Upper lobe of left lung (tissue), 6 donors: ENCODE results near the gene KLRB1. TPM values are rescaled to one million over a fixed set of nuclear protein-coding genes. Genes with fewer than 3 reads are reported as not detected.
"Not testable (repeated sequence)": the region's sequence is repeated elsewhere in the genome, so short reads cannot be mapped to it uniquely, and the experiment has no call there.

Experiments used
- ATAC-seq, 2 donors: fragments of 200-7000 bp; cut with Tn5 transposase; one replicate each; pipeline ENCODE4 v1.9.1; 2022; ENCODE audit warnings: mild to moderate bottlenecking in 2 of 2, moderate library complexity in 2 of 2; ENCODE audit not compliant: low FRiP score in 2 of 2
- DNase-seq, 2 donors: peaks; one replicate each; pipeline ENCODE4 v3.0.0-alpha.2; 2019 to 2020
- H3K27ac ChIP-seq, 4 donors: fragments of 200-600 bp; sonication (generic); one replicate each; pipeline ENCODE4 v1.5.1; 2016 to 2019
- H3K27me3 ChIP-seq, 4 donors: fragments of 200-600 bp; sonication (generic); one replicate each; pipeline ENCODE4 v1.5.1; 2017 to 2019
- H3K36me3 ChIP-seq, 4 donors: fragments of 200-600 bp; sonication (generic); one replicate each; pipeline ENCODE4 v1.5.1; 2016 to 2019
- H3K4me1 ChIP-seq, 4 donors: fragments of 200-600 bp; sonication (generic); one replicate each; pipeline ENCODE4 v1.5.1; 2018 to 2019
- H3K4me3 ChIP-seq, 4 donors: fragments of 200-600 bp; sonication (generic); one replicate each; pipeline ENCODE4 v1.5.1; 2017 to 2019; ENCODE audit warnings: mild to moderate bottlenecking in 2 of 4, moderate library complexity in 1 of 4
- H3K9me3 ChIP-seq, 4 donors: fragments of 200-600 bp; sonication (generic); one replicate each; pipeline ENCODE4 v1.5.1; 2018 to 2019
- EP300 ChIP-seq, 4 donors: sonication (generic); formaldehyde crosslinking; IDR thresholded peaks; one replicate each; pipeline ENCODE4 v1.5.1; 2017; ENCODE audit warnings: antibody characterized with exemption in 4 of 4, control low read depth in 2 of 4
- POLR2A ChIP-seq, 4 donors: fragments of 450-650 bp; IDR thresholded peaks; one replicate each; pipeline ENCODE4 v1.5.1; 2016 to 2017; ENCODE audit warnings: antibody characterized with exemption in 4 of 4, mild to moderate bottlenecking in 2 of 4
- POLR2AphosphoS5 ChIP-seq, 2 donors: sonication (generic); formaldehyde crosslinking; IDR thresholded peaks; one replicate each; pipeline ENCODE4 v1.5.1; 2017; ENCODE audit warnings: antibody characterized with exemption in 2 of 2
- WGBS, 2 donors: methylation state at CpG; one replicate each; pipeline ENCODE4 v1.1.5; 2017 to 2018; 5-methylcytosine and 5-hydroxymethylcytosine counted together
- total RNA-seq, 6 donors: library from RNA; depleted of rRNA in 4 of 6; stranded (reverse); fragments of >200 nt in 4 of 6; gene quantifications; one replicate each; pipeline versions ENCODE4 v1.1.0 to v1.2.1, GENCODE V29; 2016 to 2021
- TF ChIP-seq, protein P1 (sequence below), 6 experiments: fragments of 450-650 bp in 4 of 6; fragments of 200-600 bp in 2 of 6; sonication (generic) in 2 of 6; IDR thresholded peaks; one replicate each; pipeline ENCODE4 v1.5.1; 2016 to 2019; ENCODE audit warnings: antibody characterized with exemption in 6 of 6
- donor health status: DM: no; HTN: no; CAD: no; lungs with moderate emphysema.
- donor health status: DM: no; HTN: yes; CAD: no; lungs with severe emphysema.

The KLRB1 gene
- total RNA-seq, 6 donors from 2014 or later = 1.3 to 7.6 (median 3.0) TPM; not detected in 1

- TF ChIP-seq EP300 (IDR thresholded peaks at IDR 0.05) (no peak), POLR2AphosphoS5 (IDR thresholded peaks at IDR 0.05) (no peak), POLR2A (IDR thresholded peaks at IDR 0.05) (no peak)
- TF ChIP-seq, protein P1, sequence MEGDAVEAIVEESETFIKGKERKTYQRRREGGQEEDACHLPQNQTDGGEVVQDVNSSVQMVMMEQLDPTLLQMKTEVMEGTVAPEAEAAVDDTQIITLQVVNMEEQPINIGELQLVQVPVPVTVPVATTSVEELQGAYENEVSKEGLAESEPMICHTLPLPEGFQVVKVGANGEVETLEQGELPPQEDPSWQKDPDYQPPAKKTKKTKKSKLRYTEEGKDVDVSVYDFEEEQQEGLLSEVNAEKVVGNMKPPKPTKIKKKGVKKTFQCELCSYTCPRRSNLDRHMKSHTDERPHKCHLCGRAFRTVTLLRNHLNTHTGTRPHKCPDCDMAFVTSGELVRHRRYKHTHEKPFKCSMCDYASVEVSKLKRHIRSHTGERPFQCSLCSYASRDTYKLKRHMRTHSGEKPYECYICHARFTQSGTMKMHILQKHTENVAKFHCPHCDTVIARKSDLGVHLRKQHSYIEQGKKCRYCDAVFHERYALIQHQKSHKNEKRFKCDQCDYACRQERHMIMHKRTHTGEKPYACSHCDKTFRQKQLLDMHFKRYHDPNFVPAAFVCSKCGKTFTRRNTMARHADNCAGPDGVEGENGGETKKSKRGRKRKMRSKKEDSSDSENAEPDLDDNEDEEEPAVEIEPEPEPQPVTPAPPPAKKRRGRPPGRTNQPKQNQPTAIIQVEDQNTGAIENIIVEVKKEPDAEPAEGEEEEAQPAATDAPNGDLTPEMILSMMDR (IDR thresholded peaks at IDR 0.05) = no peak
These were observed 19.0 kb downstream of the KLRB1 start for GRCh38 chr12:9588749-9589148.

DNA sequence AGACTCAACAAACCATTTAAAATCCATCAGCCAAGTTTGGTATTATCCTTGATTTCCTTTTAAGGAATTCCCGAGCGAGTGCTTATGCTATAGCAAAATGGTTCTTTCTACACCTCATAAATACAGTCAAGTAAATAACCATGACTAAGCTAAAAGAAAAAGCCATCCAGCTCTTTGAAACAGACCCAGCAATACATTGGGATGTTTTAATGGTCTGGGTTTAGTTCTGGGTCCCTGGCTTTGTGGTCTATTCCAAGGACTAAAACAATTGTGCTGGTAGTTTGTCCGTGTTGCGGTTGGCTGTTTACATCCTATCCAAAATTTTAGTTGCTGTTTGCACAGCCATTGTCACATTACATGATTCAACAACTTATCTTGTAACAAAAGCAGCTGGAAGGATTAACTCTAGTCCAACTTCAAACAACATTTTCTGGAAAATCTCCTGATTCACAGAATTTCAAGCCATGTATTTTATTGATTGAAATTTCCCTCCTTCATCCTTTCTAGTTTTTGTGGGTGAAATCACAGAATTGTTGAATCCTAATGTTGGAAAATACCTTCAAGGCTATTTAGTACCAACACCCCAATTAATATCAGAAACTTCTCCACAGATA, 19.6 kb downstream of the KLRB1 start:
- no peak overlapping the region for H3K27ac ChIP-seq
- WGBS, 2 donors = 72 to 84% methylated on average over 4 of the region's 4 CpGs
- no peak for TF ChIP-seq POLR2AphosphoS5 (IDR thresholded peaks at IDR 0.05)
- TF ChIP-seq, protein P1 (IDR thresholded peaks at IDR 0.05) = no peak
- no peak for TF ChIP-seq EP300 (IDR thresholded peaks at IDR 0.05)
- no peak for TF ChIP-seq POLR2A (IDR thresholded peaks at IDR 0.05)

More at GRCh38 chr12:9588749-9589148, 19.0 kb downstream of the KLRB1 start:
- no peak for ATAC-seq
- Histone ChIP-seq H3K27me3 (no peaks in the 10 kb centered on the region), H3K27ac (no peak overlapping the region), H3K4me1 (no peaks in the 10 kb centered on the region), H3K36me3 (no peaks in the 10 kb centered on the region), H3K9me3 (no peaks in the 10 kb centered on the region), H3K4me3 (no peak overlapping the region)
- DNase-seq = no peak
- WGBS, 2 donors = 92 to 100% methylated on average over 2 of the region's 2 CpGs

DNA sequence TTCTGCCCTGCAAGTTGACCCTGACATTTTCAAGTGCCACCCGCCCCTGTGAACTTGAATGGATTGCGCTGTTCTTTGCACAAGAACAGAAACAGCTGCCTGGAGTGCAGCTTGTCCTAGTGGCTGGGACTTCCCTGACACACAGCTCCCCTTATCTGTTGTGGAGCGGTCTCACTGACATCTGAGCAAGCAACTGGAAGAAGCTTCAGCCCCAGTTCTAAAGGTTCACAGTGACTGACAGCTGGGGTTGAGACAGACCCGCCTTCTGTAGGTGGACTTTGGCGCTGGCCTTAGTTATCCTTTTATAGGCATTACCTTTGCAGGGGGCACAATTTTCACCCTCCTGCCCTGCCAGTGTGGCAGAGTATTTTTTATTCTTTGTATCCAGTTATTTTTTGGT, 30.0 kb downstream of the KLRB1 start:
- 88 to 100% methylated on average over 2 of the region's 5 CpGs for WGBS, 2 donors
- not testable (repeated sequence) for DNase-seq, H3K9me3 ChIP-seq, H3K27me3 ChIP-seq, ATAC-seq, H3K27ac ChIP-seq, H3K4me1 ChIP-seq, H3K36me3 ChIP-seq, H3K4me3 ChIP-seq

More for the DNA sequence above, 19.6 kb downstream of the KLRB1 start:
- DNase-seq (no peak), ATAC-seq (no peak)
- Histone ChIP-seq H3K4me3 (no peak overlapping the region), H3K36me3 (no peaks in the 10 kb centered on the region), H3K27me3 (no peaks in the 10 kb centered on the region), H3K9me3 (no peaks in the 10 kb centered on the region), H3K4me1 (no peaks in the 10 kb centered on the region)

DNA sequence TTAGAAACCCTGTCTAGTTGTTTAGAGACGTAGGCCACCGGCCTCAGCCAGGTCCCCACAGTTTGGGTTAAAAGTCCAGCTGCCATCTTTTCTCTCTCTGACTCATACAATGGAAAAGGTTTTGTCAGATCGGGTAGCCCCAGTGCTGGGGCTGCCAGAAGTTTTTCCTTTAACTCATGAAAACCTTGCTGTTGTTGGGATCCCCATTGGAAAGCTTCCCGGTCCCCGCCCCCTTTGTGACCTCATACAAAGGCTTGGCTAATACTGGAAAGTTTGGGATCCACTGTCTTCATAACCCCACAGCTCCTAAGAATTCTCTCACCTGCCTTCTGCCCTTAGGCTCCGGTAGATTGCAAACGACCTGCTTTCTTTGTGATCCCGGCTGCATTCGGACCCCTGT, 40.6 kb downstream of the KLRB1 start:
- WGBS, 2 donors = 95 to 98% methylated on average over 9 of the region's 9 CpGs
- H3K27me3 ChIP-seq, ATAC-seq, DNase-seq, H3K4me1 ChIP-seq, H3K27ac ChIP-seq, H3K36me3 ChIP-seq, H3K9me3 ChIP-seq, H3K4me3 ChIP-seq: not testable (repeated sequence)

DNA sequence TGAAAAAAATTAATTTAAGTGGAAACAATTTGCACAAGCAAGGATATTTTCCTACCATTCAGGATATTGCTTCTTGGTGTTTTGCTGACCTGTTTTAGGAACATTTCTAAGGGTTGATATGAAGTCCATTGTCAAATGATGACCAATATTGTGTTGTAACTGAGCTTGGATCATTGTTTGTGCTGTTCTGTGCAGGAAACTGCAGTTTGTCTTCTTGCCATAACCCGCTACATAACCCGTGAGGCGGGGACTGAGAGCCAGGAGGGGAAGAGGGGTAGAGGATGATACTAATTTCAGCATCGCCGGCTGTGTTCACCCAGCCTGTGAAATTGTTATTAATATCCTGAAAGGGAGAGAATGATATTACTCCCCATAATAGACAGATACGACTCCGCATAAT, 41.6 kb downstream of the KLRB1 start:
- ATAC-seq, H3K36me3 ChIP-seq, H3K9me3 ChIP-seq, H3K4me3 ChIP-seq, H3K27ac ChIP-seq, DNase-seq, H3K4me1 ChIP-seq, H3K27me3 ChIP-seq: not testable (repeated sequence)
- WGBS, 2 donors = 88 to 92% methylated on average over 7 of the region's 7 CpGs

DNA sequence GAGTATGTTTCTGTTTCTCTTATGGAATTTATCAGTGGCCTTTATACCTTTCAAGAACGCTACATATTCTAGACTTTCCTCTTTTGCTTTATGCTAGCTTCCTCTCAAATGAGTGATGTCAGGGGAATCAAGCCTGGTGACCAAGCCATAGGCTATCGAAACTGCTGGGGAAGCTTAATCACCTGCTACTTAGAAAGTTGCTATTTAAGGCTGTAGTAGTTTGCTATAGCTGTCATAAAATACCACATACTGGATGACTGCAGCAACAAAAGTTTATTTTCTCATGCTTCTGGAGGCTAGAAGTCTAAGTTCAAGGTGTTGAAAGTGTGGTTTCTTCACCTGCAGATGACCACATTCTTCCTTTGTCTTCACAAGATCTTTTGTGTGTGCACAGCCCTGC, 43.3 kb downstream of the KLRB1 start:
- WGBS, 2 donors = 85 to 89% methylated on average over 2 of the region's 2 CpGs
- DNase-seq, H3K27ac ChIP-seq, H3K36me3 ChIP-seq, H3K27me3 ChIP-seq, H3K4me3 ChIP-seq, H3K4me1 ChIP-seq, H3K9me3 ChIP-seq, ATAC-seq: not testable (repeated sequence)

DNA sequence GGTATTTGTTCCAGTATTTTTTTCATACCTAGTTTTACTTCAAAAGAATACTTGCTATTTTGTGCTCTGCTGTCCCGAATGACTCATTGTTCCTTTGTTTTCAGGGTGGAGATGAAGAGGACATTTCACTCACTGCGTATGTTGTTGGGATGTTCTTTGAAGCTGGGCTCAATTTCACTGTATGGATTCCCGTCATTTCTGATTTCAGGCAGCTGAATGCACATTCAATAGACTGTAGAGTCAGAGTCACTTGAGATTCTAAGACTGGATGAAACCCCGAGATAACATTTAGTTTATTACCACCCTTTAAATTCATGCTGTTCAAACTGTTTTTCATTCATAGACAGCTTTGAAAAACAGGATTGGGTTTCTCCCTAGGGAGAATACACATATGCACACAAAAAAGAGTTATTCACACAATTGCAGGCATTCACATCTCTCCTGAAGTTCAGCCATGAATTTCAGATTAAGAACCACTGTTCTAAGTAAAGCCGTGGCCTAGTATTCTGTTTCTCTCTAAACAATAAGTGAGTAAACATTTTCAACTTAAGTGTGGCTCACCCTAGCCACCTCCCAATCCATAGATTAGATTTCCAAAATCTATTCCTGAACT, 44.8 kb downstream of the KLRB1 start:
- ATAC-seq, H3K9me3 ChIP-seq, H3K4me1 ChIP-seq, DNase-seq, H3K27me3 ChIP-seq, H3K36me3 ChIP-seq, H3K4me3 ChIP-seq, H3K27ac ChIP-seq: not testable (repeated sequence)
- 93 to 100% methylated on average over 2 to 3 of the region's 5 CpGs for WGBS, 2 donors

DNA sequence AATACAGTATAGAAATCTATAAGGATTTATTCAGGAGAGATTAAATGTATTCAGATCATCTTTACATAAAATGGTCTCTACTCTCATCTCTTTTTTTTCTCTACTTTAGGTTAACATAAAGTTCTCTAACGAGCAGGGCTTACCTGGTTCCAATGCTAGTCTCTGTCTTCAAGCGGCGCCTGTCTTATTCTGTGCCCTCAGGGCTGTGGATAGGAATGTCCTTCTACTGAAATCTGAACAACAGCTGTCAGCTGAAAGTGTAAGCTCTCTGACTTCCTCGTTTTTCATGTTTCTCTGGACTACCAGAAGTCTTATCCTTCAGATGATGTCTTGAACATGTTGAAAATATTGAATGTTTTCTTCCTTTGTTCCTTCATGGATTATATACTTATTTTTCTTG, 62.2 kb downstream of the KLRB1 start:
- not testable (repeated sequence) for DNase-seq, H3K4me3 ChIP-seq, H3K9me3 ChIP-seq, H3K36me3 ChIP-seq, H3K4me1 ChIP-seq, H3K27me3 ChIP-seq, H3K27ac ChIP-seq, ATAC-seq
- WGBS, 2 donors = 60 to 65% methylated on average over 4 of the region's 4 CpGs
